SJSA1 (cell line): Measurements from ENCODE around the gene COQ4. TPM values are rescaled to one million over a fixed set of nuclear protein-coding genes. Genes with fewer than 3 reads are reported as not detected.
"Not testable (repeated sequence)": the region's sequence is repeated elsewhere in the genome, so short reads cannot be mapped to it uniquely, and the experiment has no call there.

Experiments
- DNase-seq, 2 experiments: peaks; one replicate each; pipeline ENCODE4 v3.0.0-alpha.2; 2015 to 2020; ENCODE audit warnings: low spot score in 2 of 2, low read depth in 1 of 2
- H3K27ac ChIP-seq: fragments of 250-450 bp; sonication (Bioruptor Pico); 2 replicates; pipeline ENCODE4 v1.5.1; 2020; ENCODE audit warnings: mild to moderate bottlenecking, moderate library complexity
- H3K27me3 ChIP-seq: fragments of 250-450 bp; sonication (Bioruptor Pico); replicated peaks from 2 replicates; pipeline ENCODE4 v1.5.1; 2020; ENCODE audit warnings: mild to moderate bottlenecking, moderate library complexity
- H3K36me3 ChIP-seq: fragments of 250-450 bp; sonication (Bioruptor Pico); 2 replicates; pipeline ENCODE4 v1.5.1; 2020; ENCODE audit warnings: mild to moderate bottlenecking
- H3K4me1 ChIP-seq: fragments of 250-450 bp; sonication (Bioruptor Pico); replicated peaks from 2 replicates; pipeline ENCODE4 v1.6.1; 2021; ENCODE audit warnings: mild to moderate bottlenecking
- H3K4me3 ChIP-seq: fragments of 250-450 bp; sonication (Bioruptor Pico); 2 replicates; pipeline ENCODE4 v1.5.1; 2020; ENCODE audit warnings: mild to moderate bottlenecking
- H3K9me3 ChIP-seq: fragments of 250-450 bp; sonication (Bioruptor Pico); replicated peaks from 2 replicates; pipeline ENCODE4 v1.5.1; 2020; ENCODE audit warnings: mild to moderate bottlenecking
- total RNA-seq: library from RNA; depleted of rRNA; stranded (reverse); fragments of >200 nt; shearing (Covaris generic); gene quantifications from 2 replicates; pipeline ENCODE4 v1.2.3, GENCODE V29; 2014; rRNA removed

COQ4 gene
- total RNA-seq = 27.8 and 36.6 TPM in 2 replicates

DNA sequence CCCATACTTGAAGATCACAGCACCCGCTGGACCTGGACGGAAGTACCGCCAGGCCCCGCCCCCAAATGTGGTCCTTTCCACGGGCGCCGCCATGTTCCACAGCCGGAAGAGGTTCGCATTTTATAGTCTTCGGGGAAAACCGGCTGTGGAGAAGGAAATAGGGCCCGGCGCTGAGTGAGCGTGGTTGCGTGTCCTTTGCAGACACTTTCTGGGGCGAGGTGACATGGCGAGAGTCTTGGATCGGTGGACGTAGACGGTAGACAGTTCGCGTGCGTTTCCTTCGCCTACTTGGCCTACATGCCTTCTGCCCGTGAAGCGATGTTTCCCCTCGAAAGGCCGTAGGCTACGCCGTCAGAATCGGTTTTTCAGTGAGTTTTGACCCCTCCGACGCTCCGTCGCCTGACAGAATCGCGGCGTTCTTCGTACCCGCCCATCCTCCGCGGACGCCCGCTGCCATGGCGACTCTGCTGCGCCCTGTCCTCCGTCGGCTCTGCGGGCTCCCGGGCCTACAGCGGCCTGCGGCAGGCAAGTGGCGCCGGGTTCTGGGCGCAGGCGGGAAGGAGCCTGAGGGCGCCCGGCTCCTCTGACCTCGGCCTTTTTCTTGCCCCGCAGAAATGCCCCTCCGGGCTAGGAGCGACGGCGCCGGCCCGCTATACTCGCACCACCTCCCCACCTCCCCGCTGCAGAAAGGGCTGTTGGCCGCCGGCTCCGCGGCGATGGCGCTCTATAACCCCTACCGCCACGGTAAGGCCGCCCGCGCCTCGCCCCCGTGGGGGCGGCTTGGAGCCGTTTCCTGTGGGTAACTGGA, at the start of gene COQ4, which contains the start of gene TRUB2:
COQ4 (plus strand) TSS at position 436 of the 808 bp plus-strand sequence; CDS start at position 456, 20 bp downstream.
TRUB2 (minus strand) TSS at position 44 of the 808 bp plus-strand sequence; CDS start at position 5, 39 bp downstream.
- Histone ChIP-seq H3K4me1 (peaks cover 10% of the 10 kb centered on the region), H3K27ac (peak within 1 kb of the TSS; percentile 73), H3K36me3 (peaks cover 28% of the 10 kb centered on the region), H3K4me3 (peak within 1 kb of the TSS; percentile 80), H3K9me3 (no peaks in the 10 kb centered on the region), H3K27me3 (no peaks in the 10 kb centered on the region)
- peak; percentile 92 to 97 for DNase-seq

DNA sequence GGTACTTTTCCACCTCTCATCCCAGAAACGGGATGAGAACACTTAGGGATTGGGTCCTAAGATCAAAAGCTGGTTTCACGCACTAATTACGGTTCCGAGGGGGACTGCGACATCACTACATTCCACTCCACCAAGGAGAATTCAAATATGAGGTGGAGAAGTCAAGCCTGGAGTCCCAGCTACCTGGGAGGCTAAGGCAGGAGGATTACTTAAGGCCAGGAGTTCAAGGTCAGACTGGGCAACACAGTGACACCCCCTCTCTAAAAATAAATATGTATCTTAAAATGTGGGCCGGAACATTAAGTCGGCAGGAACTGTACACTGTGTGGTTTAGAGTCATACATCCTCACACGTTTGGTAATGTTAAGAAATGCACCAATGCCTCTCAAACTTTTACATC, 48.4 kb upstream of the COQ4 start:
- no peak for DNase-seq
- H3K27ac ChIP-seq = no peak overlapping the region
- no peaks in the 10 kb centered on the region for H3K9me3 ChIP-seq
- no peak overlapping the region for H3K4me3 ChIP-seq
- no peaks in the 10 kb centered on the region for H3K27me3 ChIP-seq
- peaks cover 35% of the 10 kb centered on the region for H3K36me3 ChIP-seq
- H3K4me1 ChIP-seq = peaks cover 13% of the 10 kb centered on the region

DNA sequence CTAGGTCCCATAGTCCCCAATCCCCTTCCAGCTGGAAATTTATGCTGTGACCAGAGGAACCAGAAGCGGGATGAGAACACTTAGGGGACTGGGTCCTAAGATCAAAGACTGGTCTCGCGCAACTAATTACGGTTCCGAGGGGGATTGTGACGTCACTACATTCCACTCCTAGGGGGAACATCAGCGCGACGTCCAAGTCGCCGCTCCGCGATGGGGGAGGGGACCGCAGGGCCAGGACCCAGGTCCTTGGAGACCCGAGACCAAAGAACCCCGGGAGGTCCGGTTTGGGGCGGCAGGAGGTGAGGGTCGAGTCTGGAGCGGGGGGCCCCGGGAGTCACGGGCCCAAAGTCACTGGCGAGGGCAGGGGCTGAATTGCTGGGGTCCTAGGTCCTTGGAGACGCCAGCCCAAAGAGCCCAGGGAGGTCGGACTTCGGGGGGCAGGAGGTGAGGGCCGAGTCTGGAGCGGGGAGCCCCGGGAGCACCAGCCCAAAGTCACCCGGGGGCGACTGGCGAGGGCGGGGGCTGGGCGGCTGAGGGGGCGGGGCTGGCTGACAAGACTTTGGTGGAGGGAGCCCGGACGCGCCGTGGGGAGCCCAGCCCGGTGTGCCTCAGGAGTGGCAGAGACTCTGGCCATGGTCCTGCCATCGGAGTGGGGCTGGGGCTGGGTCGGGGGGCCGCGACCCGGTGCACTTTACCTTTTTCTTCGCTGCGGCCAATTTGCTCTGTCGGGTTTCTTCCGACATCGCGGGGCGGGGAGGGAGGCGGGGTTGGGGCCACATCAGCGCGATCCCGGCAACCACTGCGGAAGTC, 47.2 kb upstream of the COQ4 start, which contains the start of gene GOLGA2:
GOLGA2 (minus strand) TSS at position 810 of the 810 bp plus-strand sequence; CDS start at position 779, 31 bp downstream.
- H3K27ac ChIP-seq = peak within 1 kb of the TSS; percentile 96
- peak; percentile 54 to 55 for DNase-seq
- H3K4me3 ChIP-seq = peak within 1 kb of the TSS; percentile 82
- peaks cover 31% of the 10 kb centered on the region for H3K36me3 ChIP-seq
- no peaks in the 10 kb centered on the region for H3K9me3 ChIP-seq
- H3K27me3 ChIP-seq = no peaks in the 10 kb centered on the region
- peaks cover 13% of the 10 kb centered on the region for H3K4me1 ChIP-seq

DNA sequence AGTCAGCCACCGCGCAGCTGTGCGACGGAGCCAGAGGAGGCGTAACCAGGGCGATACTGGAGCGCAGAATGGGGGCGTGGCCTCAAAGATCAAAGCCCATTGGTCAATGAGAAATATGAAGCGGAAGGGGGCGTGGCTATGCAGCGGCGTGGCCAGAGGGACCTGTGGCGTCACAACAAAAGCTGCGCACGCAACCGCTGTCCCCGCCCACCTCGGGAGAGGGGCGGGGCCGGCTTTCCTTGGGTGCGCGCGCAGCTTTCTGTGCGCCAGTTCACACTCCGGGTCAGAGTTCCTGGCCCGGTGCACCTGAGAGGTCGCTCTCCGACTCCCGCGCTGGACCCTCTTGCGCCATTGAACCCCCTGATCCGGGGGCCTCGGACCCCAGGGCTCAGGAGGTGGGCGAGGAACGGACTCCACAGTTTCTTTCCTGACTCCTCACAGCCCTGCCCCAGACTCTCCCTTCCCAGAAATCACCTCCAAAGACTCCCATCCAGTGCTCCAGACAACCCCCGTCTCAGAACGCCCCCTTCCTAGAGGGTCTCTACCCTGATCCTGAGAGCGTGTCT, 46.5 kb upstream of the COQ4 start, which contains the start of gene SWI5:
SWI5 (plus strand) TSS at position 269 of the 566 bp plus-strand sequence.
- Histone ChIP-seq H3K27ac (peak within 1 kb of the TSS; percentile 96), H3K4me1 (peaks cover 13% of the 10 kb centered on the region), H3K9me3 (no peaks in the 10 kb centered on the region), H3K36me3 (peaks cover 24% of the 10 kb centered on the region), H3K4me3 (peak within 1 kb of the TSS; percentile 82), H3K27me3 (no peaks in the 10 kb centered on the region)
- DNase-seq = peak; percentile 98 to 100

DNA sequence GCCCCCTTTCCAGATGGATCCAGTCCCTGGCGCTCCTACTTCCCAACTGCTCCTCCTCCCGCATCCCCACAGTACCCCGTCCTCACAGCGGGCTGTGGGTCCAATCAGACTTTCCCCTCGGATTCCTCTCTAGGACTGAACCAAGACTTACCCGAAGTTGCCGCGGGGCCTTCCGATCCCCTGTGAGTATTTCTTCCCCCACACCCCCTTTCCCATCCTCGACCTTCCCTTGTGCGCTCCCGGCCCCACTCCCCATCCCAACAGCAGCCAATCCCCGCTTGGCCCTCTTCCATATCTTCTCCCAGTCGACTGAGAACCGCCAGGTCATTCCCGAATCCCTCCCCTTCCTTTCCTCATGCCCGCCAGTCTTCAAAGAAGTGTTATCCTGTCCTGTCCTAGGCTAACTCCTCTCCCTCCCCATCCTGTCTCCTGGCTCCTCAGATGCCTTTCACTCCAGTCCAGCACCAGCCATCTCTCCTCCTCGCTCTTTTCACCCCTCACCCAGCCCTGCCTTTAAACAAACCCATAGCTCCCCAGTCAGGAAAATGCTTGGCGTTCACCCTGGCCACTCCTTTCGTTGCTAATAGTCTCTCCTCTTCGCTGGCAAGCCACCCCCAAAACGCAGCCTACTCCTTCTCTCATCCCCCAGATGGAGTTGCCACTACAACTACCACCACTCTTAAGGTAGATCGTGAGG, 45.9 kb upstream of the COQ4 start:
- H3K4me3 ChIP-seq = peak overlapping the region; percentile 82
- peaks cover 18% of the 10 kb centered on the region for H3K36me3 ChIP-seq
- DNase-seq = no peak
- H3K4me1 ChIP-seq = peaks cover 13% of the 10 kb centered on the region
- no peaks in the 10 kb centered on the region for H3K9me3 ChIP-seq
- H3K27ac ChIP-seq = peak overlapping the region; percentile 8; the same call in 1 of the 2 replicates
- no peaks in the 10 kb centered on the region for H3K27me3 ChIP-seq

DNA sequence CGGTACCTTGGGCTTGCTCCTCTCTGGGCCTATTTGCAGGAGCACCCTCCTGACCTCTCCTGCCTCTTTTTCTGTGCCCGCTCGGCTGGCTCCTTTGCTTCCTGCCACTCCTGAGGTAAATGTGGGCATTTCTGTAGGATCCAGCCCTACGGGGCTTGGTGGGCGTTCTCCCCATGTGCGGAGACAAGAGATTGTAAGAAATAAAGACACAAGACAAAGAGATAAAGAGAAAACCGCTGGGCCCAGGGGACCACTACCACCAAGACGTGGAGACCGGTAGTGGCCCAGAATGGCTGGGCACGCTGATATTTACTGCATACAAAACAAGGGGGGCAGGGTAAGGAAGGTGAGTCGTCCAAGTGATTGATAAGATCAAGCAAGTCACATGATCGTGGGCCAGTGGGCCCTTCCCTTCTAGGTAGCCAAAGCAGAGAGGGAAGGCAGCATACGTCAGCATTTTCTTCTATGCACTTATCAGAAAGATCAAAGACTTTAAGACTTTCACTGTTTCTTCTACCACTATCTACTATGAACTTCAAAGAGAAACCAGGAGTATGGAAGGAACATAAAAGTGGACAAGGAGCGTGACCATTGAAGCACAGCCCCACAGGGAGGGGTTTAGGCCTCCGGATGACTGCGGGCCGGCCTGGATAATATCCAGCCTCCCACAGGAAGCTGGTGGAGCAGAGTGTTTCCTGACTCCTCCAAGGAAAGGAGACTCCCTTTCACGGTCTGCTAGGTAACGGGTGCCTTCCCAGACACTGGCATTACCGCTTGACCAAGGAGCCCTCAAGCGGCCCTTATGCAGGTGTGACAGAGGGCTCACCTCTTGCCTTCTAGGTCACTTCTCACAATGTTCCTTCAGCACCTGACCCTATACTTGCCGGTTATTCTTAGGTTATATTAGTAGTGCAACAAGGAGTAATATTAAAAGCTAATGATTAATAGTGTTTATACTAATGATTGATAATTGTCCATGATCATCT, 43.3 kb upstream of the COQ4 start:
- not testable (repeated sequence) for H3K4me3 ChIP-seq, H3K27ac ChIP-seq, H3K27me3 ChIP-seq, H3K9me3 ChIP-seq, H3K36me3 ChIP-seq, DNase-seq
- peaks cover 12% of the 10 kb centered on the region for H3K4me1 ChIP-seq

DNA sequence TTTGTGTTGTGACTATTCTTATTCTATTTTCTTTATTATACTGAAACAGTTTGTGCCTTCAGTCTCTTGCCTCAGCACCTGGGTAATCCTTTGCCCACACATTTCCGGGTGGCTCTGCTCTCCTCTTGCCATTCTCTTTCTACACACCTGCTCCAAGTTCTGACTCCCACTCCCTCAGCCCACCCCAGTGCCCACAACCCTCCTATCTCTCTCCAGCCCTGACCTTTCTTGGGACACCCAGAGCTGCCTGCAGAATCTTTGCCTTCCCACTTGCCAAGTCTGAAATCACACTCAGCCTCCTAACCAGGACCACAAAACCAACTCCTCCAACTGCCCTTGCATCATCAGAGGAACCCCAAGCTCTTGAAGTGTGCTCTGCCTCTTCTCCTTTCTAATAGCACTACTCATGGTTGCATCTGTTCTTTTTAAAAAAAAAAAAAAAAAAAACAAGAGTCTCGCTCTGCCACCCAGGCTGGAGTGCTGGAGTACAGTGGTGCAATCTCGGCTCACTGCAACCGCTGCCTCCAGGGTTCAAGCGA, 42.5 kb upstream of the COQ4 start:
- no peak overlapping the region for H3K4me3 ChIP-seq

DNA sequence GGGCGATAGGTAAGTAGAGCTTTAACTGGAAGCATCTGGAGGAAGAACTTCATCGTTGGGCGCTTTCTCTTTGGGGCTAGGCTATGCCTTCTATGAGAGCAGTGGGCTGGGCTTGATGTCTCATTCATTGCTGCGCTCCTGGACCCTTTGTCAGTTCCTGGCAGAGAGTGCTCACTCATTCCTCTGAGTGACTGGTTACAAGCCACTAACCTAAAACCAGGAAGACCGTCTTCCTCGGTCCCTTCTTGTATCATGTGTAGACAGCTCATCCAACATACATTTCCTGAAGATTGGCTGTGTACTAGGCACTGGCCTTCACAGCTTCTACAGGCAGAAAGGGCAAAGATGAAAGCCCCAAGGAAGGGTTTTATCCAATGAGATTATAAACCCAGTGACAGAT, 40.1 kb upstream of the COQ4 start:
- Histone ChIP-seq H3K27me3 (no peaks in the 10 kb centered on the region), H3K4me3 (no peak overlapping the region), H3K36me3 (no peaks in the 10 kb centered on the region), H3K27ac (no peak overlapping the region), H3K9me3 (no peaks in the 10 kb centered on the region), H3K4me1 (no peaks in the 10 kb centered on the region)
- DNase-seq = no peak

More for the DNA sequence above, 42.5 kb upstream of the COQ4 start:
- DNase-seq = no peak
- peaks cover 6% of the 10 kb centered on the region for H3K4me1 ChIP-seq
- H3K36me3 ChIP-seq = no peaks in the 10 kb centered on the region
- no peak overlapping the region for H3K27ac ChIP-seq
- no peaks in the 10 kb centered on the region for H3K27me3 ChIP-seq
- no peaks in the 10 kb centered on the region for H3K9me3 ChIP-seq

DNA sequence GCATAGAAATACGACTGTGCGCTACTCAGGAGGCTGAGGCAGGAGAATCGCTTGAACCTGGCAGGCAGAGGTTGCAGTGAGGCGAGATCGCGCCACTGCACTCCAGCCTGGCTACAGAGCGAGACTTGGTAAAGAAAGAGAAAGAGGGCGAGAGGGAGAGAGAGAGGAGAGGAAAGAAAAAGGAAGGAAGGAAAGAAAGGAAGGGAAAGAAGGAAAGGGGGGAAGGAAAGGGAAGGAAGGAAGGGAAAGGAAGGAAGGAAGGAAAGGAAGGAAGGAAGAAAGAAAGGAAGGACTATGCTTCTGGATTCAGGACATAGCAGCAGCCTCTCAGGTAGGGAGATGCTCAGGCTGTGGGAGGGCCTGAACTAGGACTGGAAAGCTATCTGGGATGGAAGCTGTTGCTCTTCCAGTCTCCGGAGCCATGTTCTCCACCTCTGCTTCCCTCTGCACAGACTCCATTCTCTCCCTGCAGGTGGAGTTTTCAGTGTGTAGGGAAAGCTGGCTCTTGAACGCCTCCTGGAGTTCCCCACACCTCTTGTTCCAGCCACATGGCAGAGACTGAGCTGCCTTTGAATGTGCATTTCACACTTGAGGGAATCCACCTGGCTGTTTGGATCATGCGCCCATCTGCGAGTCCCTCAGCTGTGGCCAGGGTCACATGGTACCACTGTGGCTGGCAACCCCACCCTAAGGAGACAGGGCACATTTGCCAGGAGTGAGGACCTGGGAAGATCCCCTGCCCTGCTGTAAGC, 37.4 kb upstream of the COQ4 start:
- Histone ChIP-seq H3K9me3 (no peaks in the 10 kb centered on the region), H3K27ac (no peak overlapping the region), H3K4me3 (no peak overlapping the region), H3K27me3 (no peaks in the 10 kb centered on the region), H3K4me1 (no peaks in the 10 kb centered on the region), H3K36me3 (no peaks in the 10 kb centered on the region)
- no peak for DNase-seq

DNA sequence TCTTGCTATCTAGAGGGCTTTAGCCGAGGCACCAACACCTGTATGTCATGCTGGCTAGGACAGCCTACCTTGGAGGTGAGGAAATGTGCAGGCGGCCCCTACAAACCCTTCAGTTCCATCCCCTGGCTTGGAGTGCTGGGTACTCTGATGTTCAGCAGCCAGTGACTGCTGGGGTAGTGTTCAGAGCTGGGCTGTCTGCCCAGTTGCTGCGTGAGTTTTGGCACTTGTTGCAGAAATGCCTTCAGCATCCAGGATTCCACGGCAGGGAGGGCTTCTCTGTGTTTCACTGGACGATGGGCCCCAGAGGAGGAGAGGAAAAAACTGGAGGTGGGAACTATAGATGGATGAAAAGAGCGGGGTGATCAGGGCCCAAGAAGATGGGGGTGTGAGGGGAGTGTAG, 36.2 kb upstream of the COQ4 start:
- no peak for DNase-seq
- H3K36me3 ChIP-seq = no peaks in the 10 kb centered on the region

DNA sequence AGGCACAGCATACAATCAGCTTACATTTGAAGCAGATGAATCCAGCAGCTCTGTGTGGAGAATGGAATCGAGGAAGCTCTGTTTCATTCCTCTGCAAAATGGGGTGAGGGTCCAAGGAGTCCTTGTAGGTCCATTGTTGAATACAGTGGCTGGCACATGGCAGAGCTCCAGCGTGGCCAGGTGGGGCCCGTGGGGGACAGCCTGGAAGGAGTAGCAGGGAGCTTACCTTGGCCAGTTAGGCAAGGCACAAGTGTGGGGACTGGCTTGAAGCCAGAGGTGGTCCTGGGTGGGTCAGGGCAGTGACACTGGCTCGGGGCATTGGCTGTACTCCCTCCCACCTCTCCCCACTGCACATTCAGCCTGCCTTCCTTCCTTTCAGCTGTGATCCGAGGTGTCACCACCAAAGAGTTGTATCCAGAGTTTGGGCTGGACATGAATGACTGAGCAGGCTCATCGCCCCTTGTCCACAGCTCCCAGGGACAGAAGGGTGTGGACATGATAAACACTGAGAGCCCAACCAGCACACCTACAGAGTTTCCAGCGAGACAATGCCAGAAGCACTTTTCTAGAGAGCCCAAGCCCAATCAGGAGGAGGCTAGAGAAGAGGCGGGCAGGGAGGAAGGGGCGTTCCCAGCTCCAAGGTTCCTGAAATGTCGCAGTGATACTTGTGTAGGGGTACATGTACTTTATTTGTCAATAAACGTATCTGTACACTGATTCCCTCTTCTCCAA, 34.2 kb upstream of the COQ4 start:
- no peak for DNase-seq
- Histone ChIP-seq H3K4me3 (no peak overlapping the region), H3K36me3 (no peaks in the 10 kb centered on the region), H3K9me3 (no peaks in the 10 kb centered on the region), H3K4me1 (no peaks in the 10 kb centered on the region), H3K27me3 (no peaks in the 10 kb centered on the region), H3K27ac (no peak overlapping the region)

More for the DNA sequence above, 36.2 kb upstream of the COQ4 start:
- Histone ChIP-seq H3K4me1 (no peaks in the 10 kb centered on the region), H3K27ac (no peak overlapping the region), H3K27me3 (no peaks in the 10 kb centered on the region), H3K4me3 (no peak overlapping the region), H3K9me3 (no peaks in the 10 kb centered on the region)
